IgD-negative memory B cell (primary cell): Measurements from ENCODE around the gene NUSAP1. TPM values are rescaled to one million over a fixed set of nuclear protein-coding genes. Genes with fewer than 3 reads are reported as not detected.
"Not testable (repeated sequence)": the region's sequence is repeated elsewhere in the genome, so short reads cannot be mapped to it uniquely, and the experiment has no call there.

Source experiments
- H3K27ac Mint-ChIP-seq, 3 donors: one replicate each; pipeline ENCODE4 v1.8.0; 2020 to 2022; ENCODE audit warnings: mild to moderate bottlenecking in 3 of 3, mixed read lengths in 3 of 3, moderate library complexity in 1 of 3
- H3K27me3 Mint-ChIP-seq: one replicate; pipeline ENCODE4 v1.8.0; 2021; ENCODE audit warnings: mixed read lengths
- H3K36me3 Mint-ChIP-seq: one replicate; pipeline ENCODE4 v1.8.0; 2020; ENCODE audit warnings: mild to moderate bottlenecking, mixed read lengths
- H3K4me1 Mint-ChIP-seq, 3 donors: one replicate each; pipeline ENCODE4 v1.8.0; 2020 to 2022; ENCODE audit warnings: mixed read lengths in 3 of 3, mild to moderate bottlenecking in 1 of 3
- H3K4me3 Mint-ChIP-seq, 4 donors: one replicate each; pipeline ENCODE4 v1.8.0; 2020 to 2022; ENCODE audit warnings: mild to moderate bottlenecking in 4 of 4, mixed read lengths in 4 of 4, moderate library complexity in 3 of 4
- H3K9me3 Mint-ChIP-seq, 3 donors: one replicate each; pipeline ENCODE4 v1.8.0; 2020 to 2021; ENCODE audit warnings: mixed read lengths in 3 of 3, mild to moderate bottlenecking in 1 of 3
- polyA plus RNA-seq: library from polyadenylated mRNA; unstranded; fragments of 300-500 nt; fragmentation: Illumina TruSeq; gene quantifications from one replicate; pipeline ENCODE4 v1.2.3, GENCODE V29; 2021

The NUSAP1 gene, protein sequence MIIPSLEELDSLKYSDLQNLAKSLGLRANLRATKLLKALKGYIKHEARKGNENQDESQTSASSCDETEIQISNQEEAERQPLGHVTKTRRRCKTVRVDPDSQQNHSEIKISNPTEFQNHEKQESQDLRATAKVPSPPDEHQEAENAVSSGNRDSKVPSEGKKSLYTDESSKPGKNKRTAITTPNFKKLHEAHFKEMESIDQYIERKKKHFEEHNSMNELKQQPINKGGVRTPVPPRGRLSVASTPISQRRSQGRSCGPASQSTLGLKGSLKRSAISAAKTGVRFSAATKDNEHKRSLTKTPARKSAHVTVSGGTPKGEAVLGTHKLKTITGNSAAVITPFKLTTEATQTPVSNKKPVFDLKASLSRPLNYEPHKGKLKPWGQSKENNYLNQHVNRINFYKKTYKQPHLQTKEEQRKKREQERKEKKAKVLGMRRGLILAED
- 4.7 TPM for polyA plus RNA-seq

DNA sequence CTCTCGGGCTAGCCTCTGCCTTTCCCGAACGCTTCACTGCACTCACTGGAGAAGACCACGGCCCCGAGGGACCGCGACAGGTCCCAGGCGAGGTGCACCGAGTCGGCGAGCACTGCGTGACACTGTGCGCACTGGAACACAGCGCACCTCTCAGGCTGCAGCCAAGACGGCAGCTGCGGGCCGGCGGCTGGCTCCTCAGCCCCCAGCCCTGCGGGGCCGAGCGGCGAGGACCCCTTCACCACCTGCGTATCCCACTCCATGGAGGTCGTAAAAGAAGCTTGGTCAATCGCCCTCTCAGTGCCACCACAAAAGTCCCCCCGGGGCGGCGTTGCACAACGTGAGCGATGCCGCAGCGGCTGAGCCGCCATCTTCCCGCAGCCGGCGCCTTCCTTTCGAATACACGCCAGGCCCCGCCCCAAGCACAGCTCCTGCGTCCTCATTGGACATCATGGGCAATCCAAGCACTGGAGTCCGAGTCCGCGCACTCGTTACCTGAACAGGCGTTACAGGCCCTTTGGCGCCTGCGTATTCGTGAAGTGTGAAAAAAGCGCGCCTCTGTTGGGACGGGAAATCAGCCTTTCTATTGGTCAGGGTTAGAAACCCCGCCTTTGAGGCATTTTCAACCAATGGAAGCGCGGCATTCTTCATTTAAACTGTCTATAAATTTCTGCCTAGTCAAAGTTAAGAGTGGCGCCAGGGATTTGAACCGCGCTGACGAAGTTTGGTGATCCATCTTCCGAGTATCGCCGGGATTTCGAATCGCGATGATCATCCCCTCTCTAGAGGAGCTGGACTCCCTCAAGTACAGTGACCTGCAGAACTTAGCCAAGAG lies at the start of gene NUSAP1, which contains the start of gene OIP5:
NUSAP1 (plus strand) TSS at position 688 of the 832 bp plus-strand sequence; CDS start at position 765, 77 bp downstream.
OIP5 (minus strand) TSS at position 398 of the 832 bp plus-strand sequence; CDS start at position 368, 30 bp downstream.
- Mint-ChIP-seq H3K4me3 (peak within 1 kb of the TSS; percentile 97 to 100 (median 100)), H3K27me3 (no peaks in the 10 kb centered on the region), H3K27ac (peak within 1 kb of the TSS; percentile 92 to 98 (median 98)), H3K36me3 (peaks cover 2% of the 10 kb centered on the region), H3K4me1 (peaks cover 10 to 24% (median 24%) of the 10 kb centered on the region in 3 donors), H3K9me3 (no peaks in the 10 kb centered on the region)

DNA sequence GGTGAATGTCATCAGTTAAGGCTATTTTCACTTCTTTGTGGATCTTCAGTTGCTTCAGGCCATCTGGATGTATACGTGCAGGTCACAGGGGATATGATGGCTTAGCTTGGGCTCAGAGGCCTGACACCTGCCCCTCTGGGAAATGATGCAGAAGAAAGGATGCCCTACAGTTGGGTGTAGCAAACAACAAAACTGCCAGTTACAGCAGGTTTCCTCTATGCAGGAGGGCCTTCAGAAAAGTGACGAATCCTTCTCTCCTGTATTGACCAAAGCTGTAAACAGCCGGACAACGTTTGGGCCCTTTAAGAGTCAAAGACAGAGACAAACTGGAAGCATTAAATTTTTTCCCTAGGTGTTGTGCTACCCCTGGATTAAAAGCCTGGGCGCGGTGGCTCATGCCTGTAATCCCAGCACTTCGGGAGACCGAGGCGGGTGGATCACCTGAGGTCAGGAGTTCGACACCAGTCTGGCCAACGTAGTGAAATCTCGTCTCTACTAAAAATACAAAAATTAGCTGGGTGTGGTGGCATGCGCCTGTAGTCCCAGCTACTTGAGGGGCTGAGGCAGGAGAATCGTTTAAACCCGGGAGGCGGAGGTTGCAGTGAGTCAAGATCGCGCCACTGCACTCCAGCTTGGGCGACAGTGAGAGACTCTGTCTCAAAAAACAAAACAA lies 49.6 kb upstream of the NUSAP1 start:
- H3K27me3 Mint-ChIP-seq, H3K9me3 Mint-ChIP-seq, H3K36me3 Mint-ChIP-seq: not testable (repeated sequence)

DNA sequence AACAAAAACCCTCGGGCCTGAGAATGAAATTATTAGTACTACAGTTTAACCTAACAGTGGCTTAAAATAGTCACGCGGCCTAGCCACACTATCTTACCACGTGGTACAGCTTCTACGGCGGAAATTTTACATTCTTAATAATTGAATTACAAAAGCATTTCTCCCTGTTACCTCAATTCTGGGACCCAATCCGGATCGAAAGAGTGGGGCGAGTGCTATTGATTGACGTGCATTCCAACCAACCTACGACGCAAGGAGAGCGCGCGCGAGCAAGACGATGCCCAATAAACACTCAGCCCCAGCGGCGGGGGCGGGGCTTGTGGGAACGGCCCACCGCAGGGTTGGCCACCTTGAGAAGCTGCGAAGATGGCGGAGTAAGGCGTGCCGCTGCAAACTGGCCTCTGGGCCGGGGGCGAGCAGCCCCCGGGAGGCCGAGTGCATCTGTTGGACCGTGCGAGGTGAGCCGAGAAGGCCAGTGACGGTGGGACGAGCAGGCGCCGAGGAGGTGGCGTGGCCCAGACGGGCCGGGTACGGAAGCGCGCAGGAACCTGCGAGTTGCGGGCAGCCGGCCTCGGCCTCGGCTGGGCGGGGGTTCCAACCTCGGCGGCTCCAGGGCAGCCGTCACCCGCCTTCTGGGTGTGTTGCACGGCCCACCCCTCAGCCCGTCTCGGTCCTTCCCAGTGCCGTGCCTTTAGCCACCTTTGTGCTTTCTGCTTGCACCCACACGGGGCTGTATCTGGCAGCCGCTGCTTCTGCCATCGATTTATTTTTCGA lies 48.8 kb upstream of the NUSAP1 start:
- Mint-ChIP-seq H3K4me1 (peaks cover 19 to 33% (median 26%) of the 10 kb centered on the region in 3 donors), H3K9me3 (no peaks in the 10 kb centered on the region), H3K27ac (peak overlapping the region; percentile 83 to 98 (median 98)), H3K27me3 (no peaks in the 10 kb centered on the region), H3K4me3 (peak overlapping the region; percentile 90 to 99 (median 96)), H3K36me3 (peaks cover 6% of the 10 kb centered on the region)

More for the DNA sequence above, 49.6 kb upstream of the NUSAP1 start:
- Mint-ChIP-seq H3K4me3 (peak overlapping the region; percentile 90 to 99 (median 96)), H3K4me1 (peaks cover 19 to 27% (median 22%) of the 10 kb centered on the region in 3 donors), H3K27ac (peak overlapping the region; percentile 83 to 98 (median 98))

DNA sequence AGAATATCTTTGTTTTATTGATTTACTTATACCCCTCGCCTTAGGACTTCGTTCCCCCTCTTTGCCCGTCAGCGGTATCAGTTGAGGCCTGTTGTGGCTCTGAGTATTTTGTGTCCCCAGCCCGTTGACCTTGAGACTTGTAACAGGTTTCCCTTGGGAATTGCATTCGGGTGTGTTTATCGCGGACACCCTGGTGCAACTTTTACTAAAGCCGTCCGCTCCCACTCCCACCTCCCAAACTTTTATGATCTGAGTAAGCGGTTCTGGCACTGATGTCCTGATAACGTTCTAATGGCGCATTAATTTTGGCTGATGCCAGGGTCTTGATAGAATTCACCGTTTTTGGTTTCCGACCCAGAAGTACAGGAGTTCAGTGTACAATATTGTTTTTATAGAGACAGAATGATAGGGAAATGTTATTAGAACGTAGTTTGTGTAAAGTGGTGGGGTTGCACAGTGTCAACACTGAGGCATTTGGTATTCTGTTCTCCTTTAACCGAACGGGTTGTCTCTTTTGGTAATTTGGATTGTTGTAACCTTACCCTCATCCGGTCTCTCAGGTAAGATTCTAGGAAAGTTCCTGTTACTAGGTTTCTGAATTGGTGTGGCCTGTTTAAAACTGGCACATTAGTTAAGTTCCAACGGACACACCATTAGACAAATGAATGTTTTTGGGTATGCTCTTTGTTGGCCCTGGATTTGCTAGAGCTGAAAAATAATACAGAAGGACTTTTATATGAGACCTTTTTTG lies 48.1 kb upstream of the NUSAP1 start:
- H3K27me3 Mint-ChIP-seq, result no peaks in the 10 kb centered on the region
- H3K36me3 Mint-ChIP-seq, result peaks cover 6% of the 10 kb centered on the region
- peaks cover 20 to 33% (median 26%) of the 10 kb centered on the region in 3 donors for H3K4me1 Mint-ChIP-seq
- peak overlapping the region; percentile 83 to 98 (median 98) for H3K27ac Mint-ChIP-seq
- H3K9me3 Mint-ChIP-seq, result no peaks in the 10 kb centered on the region
- H3K4me3 Mint-ChIP-seq, result peak overlapping the region; percentile 90 to 99 (median 96)

DNA sequence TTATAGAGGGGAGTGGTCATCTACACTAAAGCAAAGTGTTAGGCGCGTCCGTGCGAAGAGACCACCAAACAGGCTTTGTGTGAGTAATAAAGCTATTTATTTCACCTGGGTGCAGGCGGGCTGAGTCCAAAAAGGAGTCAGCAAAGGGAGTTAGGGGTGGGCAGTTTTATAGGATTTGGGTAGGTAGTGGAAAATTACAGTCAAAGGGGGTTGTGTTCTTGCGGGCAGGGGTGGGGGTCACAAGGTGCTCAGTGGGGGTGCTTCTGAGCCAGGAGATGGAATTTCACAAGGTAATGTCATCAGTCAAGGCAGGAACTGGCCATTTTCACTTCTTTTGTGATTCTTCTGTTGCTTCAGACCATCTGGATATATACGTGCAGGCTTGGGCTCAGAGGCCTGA lies 47.4 kb upstream of the NUSAP1 start:
- peak overlapping the region; percentile 90 to 99 (median 96) for H3K4me3 Mint-ChIP-seq
- peaks cover 5% of the 10 kb centered on the region for H3K36me3 Mint-ChIP-seq
- no peaks in the 10 kb centered on the region for H3K9me3 Mint-ChIP-seq
- peak overlapping the region; percentile 52 to 98 (median 83) for H3K27ac Mint-ChIP-seq
- H3K27me3 Mint-ChIP-seq, result no peaks in the 10 kb centered on the region
- peaks cover 20 to 33% (median 26%) of the 10 kb centered on the region in 3 donors for H3K4me1 Mint-ChIP-seq

DNA sequence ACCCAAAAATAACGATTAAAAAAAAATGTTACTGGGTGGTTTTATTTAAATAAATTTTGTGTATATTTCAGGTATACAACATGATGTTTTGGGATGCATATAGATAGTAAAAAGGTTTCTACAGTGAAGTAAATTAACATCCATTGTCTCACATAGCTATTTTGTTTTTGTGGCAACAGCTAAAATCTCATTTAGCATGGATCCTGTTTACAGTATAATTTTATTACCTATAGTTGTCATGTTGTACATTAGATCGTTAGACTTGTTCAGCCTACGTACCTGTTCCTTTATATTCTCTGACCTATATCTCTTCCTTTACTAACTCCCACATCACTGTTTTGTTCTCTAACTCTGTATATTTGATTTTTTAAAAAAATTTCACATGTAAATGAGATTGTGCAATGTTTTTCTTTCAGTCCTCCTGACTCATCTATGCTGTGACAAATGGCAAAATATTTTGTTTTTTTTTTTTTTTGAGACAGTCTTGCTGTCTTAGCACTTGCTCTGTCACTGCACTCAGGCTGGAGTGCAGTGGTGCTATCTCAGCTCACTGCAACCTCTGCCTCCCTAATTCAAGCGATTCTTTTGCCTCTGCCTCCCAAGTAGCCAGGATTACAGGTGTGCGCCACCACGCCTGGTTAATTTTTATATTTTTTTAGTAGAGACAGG lies 45.9 kb upstream of the NUSAP1 start:
- H3K9me3 Mint-ChIP-seq, result no peaks in the 10 kb centered on the region
- peak overlapping the region in 1 of 3 donors; percentile 67 for H3K27ac Mint-ChIP-seq
- peak overlapping the region in 1 of 4 donors; percentile 53 for H3K4me3 Mint-ChIP-seq
- peaks cover 34 to 46% (median 39%) of the 10 kb centered on the region in 3 donors for H3K4me1 Mint-ChIP-seq
- H3K27me3 Mint-ChIP-seq, result no peaks in the 10 kb centered on the region
- peaks cover 5% of the 10 kb centered on the region for H3K36me3 Mint-ChIP-seq

DNA sequence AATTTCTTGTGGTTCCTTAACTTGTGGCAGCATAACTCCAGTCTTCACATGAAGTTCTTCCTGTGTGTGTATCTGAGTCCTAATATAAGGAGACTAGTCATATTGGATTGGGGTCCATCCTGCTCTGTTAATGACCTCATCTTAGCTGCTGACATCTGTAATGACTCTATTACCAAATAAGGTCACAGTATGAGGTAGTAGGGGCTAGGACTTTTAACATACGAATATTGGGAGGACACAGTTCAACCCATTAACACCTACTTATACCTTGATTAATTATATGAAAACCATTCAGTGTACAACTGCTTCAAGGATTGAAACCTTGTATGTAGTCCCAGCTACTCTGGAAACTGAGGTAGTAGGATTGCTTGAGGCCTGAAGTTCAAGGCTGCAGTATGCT lies 44.2 kb upstream of the NUSAP1 start:
- no peaks in the 10 kb centered on the region for H3K27me3 Mint-ChIP-seq
- peak overlapping the region in 1 of 4 donors; percentile 59 for H3K4me3 Mint-ChIP-seq
- no peak overlapping the region for H3K27ac Mint-ChIP-seq
- no peaks in the 10 kb centered on the region for H3K9me3 Mint-ChIP-seq
- H3K4me1 Mint-ChIP-seq, result peaks cover 37 to 41% (median 39%) of the 10 kb centered on the region in 3 donors
- peaks cover 5% of the 10 kb centered on the region for H3K36me3 Mint-ChIP-seq

DNA sequence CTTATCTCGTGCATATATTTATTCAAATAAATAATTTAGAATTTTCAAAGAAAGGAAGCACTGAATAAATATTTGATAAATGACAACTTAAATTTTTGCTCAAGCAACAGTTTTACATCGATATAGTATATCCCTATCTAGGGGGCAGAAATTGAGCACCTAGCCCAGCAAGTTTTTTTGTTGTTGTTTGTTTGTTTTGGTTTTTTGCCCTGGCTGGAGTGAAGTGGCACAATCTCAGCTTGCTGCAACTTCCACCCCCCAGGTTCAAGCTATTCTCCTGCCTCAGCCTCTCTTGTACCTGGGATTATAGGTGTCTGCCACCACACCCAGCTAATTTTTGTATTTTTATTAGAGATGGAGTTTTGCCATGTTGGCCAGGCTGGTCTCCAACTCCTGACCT lies 42.7 kb upstream of the NUSAP1 start:
- Mint-ChIP-seq H3K4me1 (peaks cover 30 to 36% (median 32%) of the 10 kb centered on the region in 3 donors), H3K27me3 (no peaks in the 10 kb centered on the region), H3K27ac (no peak overlapping the region)

DNA sequence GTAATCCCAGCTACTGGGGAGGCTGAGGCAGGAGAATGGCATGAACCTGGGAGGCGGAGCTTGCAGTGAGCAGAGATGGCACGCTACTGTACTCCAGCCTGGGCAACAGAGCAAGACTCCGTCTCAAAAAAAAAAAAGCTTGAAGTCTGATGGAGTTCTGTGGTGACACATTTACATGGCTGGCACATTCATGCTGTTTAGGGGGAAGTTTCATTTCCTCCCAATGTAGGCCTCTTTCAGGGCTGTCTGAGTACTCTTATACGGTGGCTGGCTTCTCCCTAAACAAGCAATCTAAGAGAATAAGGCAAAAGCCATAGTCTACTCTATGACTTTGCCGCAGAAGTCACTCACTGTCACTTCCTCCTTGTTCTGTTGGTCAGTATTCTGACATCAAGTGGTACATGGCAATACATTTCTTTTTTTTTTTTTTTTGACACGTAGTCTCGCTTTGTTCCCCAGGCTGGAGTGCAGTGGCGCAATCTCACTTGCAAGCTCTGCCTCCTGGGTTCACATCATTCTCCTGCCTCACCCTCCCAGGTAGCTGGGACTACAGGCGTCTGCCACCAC lies 41.5 kb upstream of the NUSAP1 start:
- H3K36me3 Mint-ChIP-seq, result peaks cover 2% of the 10 kb centered on the region
- H3K9me3 Mint-ChIP-seq, result no peaks in the 10 kb centered on the region
- H3K4me1 Mint-ChIP-seq, result peaks cover 25 to 30% (median 29%) of the 10 kb centered on the region in 3 donors
- peak overlapping the region in 3 of 4 donors; percentile 47 to 85 (median 80) for H3K4me3 Mint-ChIP-seq
- no peaks in the 10 kb centered on the region for H3K27me3 Mint-ChIP-seq
- peak overlapping the region; percentile 72 to 97 (median 91) for H3K27ac Mint-ChIP-seq

More for the DNA sequence above, 42.7 kb upstream of the NUSAP1 start:
- Mint-ChIP-seq H3K4me3 (no peak overlapping the region), H3K36me3 (peaks cover 5% of the 10 kb centered on the region), H3K9me3 (no peaks in the 10 kb centered on the region)

DNA sequence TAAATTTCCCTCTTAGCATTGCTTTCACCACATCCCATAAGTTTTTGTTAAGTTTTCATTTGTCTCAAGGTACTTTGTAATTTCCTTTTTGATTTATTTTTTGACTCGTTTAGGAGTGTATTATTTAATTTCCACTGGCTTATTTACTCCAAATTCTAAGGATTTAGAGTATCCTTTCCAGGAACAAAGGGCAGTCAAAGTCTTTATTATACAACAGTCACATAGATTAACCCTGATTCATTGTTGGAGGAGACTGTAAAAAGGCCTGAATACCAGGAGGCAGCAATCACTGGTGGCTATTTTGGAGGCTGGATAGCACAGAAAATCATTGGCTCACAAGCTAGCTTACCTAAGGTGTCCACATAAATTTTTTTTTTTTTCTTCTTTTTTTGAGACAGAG lies 40.2 kb upstream of the NUSAP1 start:
- Mint-ChIP-seq H3K4me1 (peaks cover 23 to 29% (median 26%) of the 10 kb centered on the region in 3 donors), H3K9me3 (no peaks in the 10 kb centered on the region), H3K27ac (peak overlapping the region in 2 of 3 donors; percentile 72 to 97), H3K27me3 (no peaks in the 10 kb centered on the region), H3K4me3 (no peak overlapping the region), H3K36me3 (no peaks in the 10 kb centered on the region)

DNA sequence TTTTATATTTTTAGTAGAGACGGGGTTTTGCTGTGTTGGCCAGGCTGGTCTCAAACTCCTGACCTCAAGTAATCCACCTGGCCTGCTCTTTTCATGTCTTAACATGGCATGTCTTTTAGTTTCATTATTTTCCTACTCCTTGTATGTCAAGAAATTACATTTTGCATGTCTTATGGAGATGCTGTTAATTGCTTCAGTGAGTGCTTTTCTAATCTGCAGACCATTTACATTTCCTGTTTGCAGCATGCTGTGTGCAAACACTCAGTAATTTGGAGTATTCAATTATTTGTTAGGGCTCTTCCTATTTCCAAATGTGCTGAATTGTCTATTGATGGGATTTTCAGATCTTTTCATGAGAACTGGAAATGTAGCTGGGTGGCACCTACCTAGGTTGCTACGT lies 31.5 kb upstream of the NUSAP1 start:
- H3K4me1 Mint-ChIP-seq, result peaks cover 10 to 23% (median 11%) of the 10 kb centered on the region in 3 donors
- not testable (repeated sequence) for H3K36me3 Mint-ChIP-seq, H3K9me3 Mint-ChIP-seq, H3K27ac Mint-ChIP-seq, H3K4me3 Mint-ChIP-seq, H3K27me3 Mint-ChIP-seq

DNA sequence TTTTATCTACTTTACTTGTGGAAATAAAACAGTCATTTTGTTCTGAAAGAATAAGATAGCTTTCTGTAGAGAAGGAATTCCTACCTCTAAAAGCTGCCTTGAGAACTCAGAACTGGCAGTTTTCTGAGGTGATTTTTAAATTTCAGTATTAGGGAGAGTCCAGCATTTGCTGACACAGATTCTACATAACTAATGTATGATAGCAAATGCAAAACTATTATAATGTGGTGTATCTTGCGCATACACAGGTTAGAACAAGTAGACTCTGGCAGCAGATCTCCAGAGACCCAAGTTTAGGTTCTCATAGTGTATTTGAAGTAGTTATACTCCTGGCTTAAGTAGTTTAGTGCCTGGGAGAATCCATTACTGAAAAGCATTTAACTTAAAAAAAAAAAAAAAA lies 31.1 kb upstream of the NUSAP1 start:
- no peaks in the 10 kb centered on the region for H3K27me3 Mint-ChIP-seq
- H3K36me3 Mint-ChIP-seq, result peaks cover 4% of the 10 kb centered on the region
- H3K27ac Mint-ChIP-seq, result no peak overlapping the region
- no peaks in the 10 kb centered on the region for H3K9me3 Mint-ChIP-seq
- H3K4me3 Mint-ChIP-seq, result no peak overlapping the region
- H3K4me1 Mint-ChIP-seq, result peaks cover 10 to 25% (median 10%) of the 10 kb centered on the region in 3 donors
